GM21619 (cell line): ENCODE measurements around the gene SCAMP1.
"Not testable (repeated sequence)": the region's sequence is repeated elsewhere in the genome, so short reads cannot be mapped to it uniquely, and the experiment has no call there.

ENCODE experiments used
- ATAC-seq: cut with Tn5 transposase; IDR thresholded peaks from one replicate; pipeline ENCODE4 v1.9.1; 2021; ENCODE audit not compliant: unreplicated experiment

The SCAMP1 gene

GRCh38 chr5:78359831-78360673 lies at the start of gene SCAMP1:
SCAMP1 (plus strand) TSS chr5:78360617; CDS start chr5:78360672, 55 bp downstream.
- peak; percentile 77 for ATAC-seq

- no peak for ATAC-seq
Observed at GRCh38 chr5:78317515-78317914, 42.9 kb upstream of the SCAMP1 start.

DNA sequence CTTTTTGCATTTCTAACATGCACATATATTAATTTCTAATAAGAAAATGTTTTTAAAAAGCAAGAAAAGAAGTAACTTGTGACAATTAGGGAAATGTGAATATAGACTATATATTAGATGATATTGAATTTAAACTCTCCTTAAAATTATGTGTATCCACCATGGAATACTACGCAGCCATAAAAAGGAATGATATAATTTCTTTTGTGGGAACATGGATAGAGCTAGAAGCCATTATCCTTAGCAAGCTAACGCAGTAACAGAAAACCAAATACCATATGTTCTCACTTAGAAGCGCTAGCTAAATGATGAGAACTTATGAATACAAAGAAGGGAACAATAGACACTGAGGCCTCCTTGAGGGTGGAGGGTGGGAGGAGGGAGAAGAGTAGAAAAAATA lies 42.1 kb upstream of the SCAMP1 start:
- ATAC-seq, result no peak

GRCh38 chr5:78320401-78320800 lies 40.0 kb upstream of the SCAMP1 start:
- no peak for ATAC-seq

DNA sequence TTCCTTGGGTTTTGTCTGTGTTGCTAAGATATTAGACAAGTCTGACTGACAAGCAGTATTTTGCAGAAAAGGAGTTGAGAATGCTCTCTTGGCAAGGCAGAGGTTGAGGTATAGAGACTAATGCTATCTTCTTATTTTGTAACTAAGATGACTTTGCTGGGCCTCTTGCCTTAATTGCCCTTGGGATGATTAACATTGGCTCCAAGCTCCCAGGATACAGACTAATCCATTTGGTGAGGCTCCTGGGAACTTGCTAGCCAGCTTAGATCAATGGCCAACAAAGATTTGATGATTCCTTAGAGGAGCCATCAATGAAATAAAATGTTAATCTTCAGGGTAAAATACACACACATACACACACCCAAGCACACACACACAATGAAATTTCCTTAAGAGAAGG lies 37.2 kb upstream of the SCAMP1 start:
- no peak for ATAC-seq

- no peak for ATAC-seq
Observed at GRCh38 chr5:78326930-78327329, 33.5 kb upstream of the SCAMP1 start.

DNA sequence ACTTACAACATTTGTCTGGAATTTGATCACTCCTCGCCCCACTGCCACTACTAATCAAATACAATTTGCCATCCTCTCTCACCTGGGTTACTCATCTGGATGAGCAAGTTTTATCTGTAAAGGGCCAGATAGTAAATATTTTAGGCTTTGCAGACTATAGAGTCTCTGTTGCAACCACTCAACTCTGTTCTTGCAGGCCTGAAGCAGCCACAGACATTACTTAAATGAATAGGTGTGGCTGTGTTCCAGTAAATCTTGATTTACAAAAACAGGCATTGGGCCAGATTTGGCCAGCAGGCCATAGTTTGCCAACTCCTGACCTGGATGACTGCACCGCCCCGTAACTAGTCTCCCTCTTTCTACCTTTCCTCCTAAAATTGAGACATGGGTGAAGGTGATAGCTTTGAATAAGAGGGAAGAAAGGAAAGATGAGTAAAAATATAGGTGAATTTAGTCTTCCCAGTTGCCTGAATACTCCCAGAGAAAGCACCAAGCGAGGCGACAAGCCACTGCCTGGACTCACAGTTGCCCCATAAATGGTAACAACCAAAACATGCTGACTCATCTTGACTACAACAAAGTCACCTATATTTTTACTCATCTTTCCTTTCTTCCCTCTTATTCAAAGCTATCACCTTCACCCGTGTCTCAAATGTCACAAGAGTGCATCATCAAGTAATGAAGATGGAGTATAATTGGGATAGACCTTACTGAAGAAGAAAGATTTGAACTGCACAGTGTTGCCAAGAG lies 32.5 kb upstream of the SCAMP1 start:
- no peak for ATAC-seq

GRCh38 chr5:78328585-78329173 lies 31.7 kb upstream of the SCAMP1 start:
- no peak for ATAC-seq

DNA sequence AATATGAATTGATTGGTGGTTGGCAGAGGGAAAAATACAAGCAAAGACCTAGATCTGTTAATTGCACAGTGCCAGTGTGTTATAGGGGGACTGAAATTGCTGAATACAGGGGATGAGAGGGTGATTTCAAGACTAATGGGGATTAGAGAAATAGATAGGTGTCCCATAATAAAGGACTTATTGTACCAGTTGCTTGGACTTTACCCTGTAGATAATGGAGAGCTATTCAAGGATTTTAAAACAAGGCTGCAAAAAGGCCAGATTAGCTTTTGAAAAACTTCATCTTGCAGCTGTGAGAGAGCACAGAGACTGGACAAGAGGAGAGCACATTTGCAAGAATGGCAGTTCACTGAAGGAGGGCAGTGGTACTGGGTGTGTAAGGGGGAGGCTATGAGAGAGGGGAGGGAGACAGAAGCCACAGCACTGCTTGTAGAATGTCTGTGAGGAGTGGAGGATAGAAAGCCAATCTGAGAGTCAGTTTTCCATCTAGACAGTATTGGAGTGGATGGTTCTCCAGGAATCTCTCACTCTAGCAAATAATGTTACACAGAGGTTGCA lies 28.8 kb upstream of the SCAMP1 start:
- no peak for ATAC-seq

DNA sequence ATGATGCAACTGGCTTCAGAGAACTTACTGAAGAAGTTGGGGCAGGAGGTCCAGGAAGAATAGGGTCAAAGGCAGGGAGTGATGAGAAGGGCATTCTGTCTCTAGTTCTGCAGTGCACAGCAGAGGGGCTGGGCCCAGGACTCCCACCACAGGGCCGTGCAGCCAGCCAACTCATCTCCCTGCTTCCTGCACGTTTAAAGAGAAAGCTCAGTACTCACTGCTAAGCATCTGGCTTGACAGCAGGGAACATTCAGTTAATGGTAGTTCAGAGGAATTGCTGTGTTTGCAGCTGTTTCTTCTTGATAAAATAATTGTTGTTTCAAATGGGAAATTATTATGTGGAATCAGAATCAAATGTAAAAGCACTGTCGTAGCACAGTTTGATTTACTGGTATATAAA lies 25.6 kb upstream of the SCAMP1 start:
- no peak for ATAC-seq

DNA sequence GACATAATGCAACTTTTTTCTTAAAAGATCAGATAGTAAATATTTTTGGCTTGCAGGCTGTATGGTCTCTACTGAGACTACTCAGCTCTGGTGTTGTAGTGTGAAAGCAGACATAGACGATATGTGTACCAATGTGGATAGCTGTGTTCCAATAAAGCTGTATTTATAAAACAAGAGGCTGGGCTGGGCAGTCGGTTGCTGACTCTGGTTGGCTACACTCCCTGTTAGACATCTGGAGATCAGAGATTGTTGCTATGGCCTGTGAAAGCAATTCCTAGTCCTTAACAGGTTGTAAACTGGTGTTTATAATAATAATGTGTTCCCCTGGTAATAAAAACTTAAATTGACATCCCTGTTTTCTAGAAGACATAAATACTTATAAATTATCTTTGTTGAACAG lies 24.4 kb upstream of the SCAMP1 start:
- ATAC-seq, result no peak

DNA sequence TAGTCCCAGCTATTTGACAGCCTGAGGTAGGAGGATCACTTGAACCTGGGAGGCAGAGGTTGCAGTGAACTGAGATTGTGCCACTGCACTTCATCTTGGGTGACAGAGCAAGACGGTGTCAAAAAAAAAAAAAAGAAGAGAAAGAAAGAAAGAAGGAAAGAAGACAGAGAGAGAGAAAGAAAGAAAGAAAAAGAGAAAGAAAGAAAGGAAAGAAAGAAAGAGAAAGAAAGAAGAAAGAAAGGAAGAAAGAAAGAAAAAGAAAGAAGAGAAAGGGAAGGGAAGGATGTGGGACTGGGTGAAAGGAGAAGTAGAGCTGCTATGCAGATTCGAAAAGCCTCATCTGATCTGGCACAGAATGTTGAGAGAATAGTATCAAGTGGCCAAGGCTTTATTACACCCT lies 23.7 kb upstream of the SCAMP1 start:
- no peak for ATAC-seq

GRCh38 chr5:78339617-78340436 lies 20.6 kb upstream of the SCAMP1 start:
- ATAC-seq, result no peak

GRCh38 chr5:78341440-78341839 lies 19.0 kb upstream of the SCAMP1 start:
- no peak for ATAC-seq

- ATAC-seq, result no peak
Observed at GRCh38 chr5:78345485-78345884, 14.9 kb upstream of the SCAMP1 start.

- no peak for ATAC-seq
Observed at GRCh38 chr5:78353520-78353919, 6.9 kb upstream of the SCAMP1 start.

GRCh38 chr5:78354066-78354670 lies 6.2 kb upstream of the SCAMP1 start:
- no peak for ATAC-seq

GRCh38 chr5:78355561-78355960 lies 4.9 kb upstream of the SCAMP1 start:
- ATAC-seq, result no peak

GRCh38 chr5:78359455-78359830 lies 974 bp upstream of the SCAMP1 start:
- not testable (repeated sequence) for ATAC-seq

DNA sequence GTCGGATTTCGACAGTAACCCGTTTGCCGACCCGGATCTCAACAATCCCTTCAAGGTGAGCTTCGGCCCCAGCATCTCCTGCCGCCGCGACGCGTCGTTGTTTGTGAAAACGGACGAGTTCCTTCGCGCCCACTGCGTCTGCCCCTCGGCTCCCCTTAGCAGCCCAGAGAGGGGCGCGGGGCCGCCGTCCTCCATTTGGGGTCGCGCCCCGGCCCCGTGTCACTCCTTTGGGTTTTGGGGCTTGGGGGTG lies 182 bp downstream of the SCAMP1 start:
- ATAC-seq, result no peak
